NB4 (cell line): Measurements from ENCODE around the gene CCDC34.

ENCODE experiments used
- POLR2A ChIP-seq: IDR thresholded peaks from 2 replicates; pipeline ENCODE4 v1.6.1; 2011; ENCODE audit warnings: mild to moderate bottlenecking; ENCODE audit not compliant: insufficient read length; ENCODE audit errors: extremely low read depth
- TF ChIP-seq, protein P1 (sequence below): IDR thresholded peaks from one replicate; pipeline ENCODE4 v1.5.1; 2012; ENCODE audit warnings: low read depth, low read length

GRCh38 chr11:27350511-27350910, 12.5 kb downstream of the CCDC34 start:
- TF ChIP-seq, protein P1, sequence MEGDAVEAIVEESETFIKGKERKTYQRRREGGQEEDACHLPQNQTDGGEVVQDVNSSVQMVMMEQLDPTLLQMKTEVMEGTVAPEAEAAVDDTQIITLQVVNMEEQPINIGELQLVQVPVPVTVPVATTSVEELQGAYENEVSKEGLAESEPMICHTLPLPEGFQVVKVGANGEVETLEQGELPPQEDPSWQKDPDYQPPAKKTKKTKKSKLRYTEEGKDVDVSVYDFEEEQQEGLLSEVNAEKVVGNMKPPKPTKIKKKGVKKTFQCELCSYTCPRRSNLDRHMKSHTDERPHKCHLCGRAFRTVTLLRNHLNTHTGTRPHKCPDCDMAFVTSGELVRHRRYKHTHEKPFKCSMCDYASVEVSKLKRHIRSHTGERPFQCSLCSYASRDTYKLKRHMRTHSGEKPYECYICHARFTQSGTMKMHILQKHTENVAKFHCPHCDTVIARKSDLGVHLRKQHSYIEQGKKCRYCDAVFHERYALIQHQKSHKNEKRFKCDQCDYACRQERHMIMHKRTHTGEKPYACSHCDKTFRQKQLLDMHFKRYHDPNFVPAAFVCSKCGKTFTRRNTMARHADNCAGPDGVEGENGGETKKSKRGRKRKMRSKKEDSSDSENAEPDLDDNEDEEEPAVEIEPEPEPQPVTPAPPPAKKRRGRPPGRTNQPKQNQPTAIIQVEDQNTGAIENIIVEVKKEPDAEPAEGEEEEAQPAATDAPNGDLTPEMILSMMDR: no peak
- TF ChIP-seq POLR2A: no peak
